Right atrium auricular region (tissue), 2 donors: ENCODE measurements around the gene RFC4. TPM values are rescaled to one million over a fixed set of nuclear protein-coding genes. Genes with fewer than 3 reads are reported as not detected.

ENCODE experiments used
- DNase-seq: peaks from one replicate; pipeline ENCODE4 v3.0.0-alpha.2; 2019; ENCODE audit warnings: low spot score
- H3K27ac ChIP-seq, 2 donors: fragments of 200-600 bp; sonication (generic); 1 replicate in 1 of 2; 2 replicates in 1 of 2; pipeline ENCODE4 v1.5.1; 2016 to 2019
- H3K27me3 ChIP-seq, 2 donors: fragments of 200-600 bp; sonication (generic); one replicate each; pipeline versions ENCODE4 v1.5.1 to v1.6.0; 2017 to 2019
- H3K36me3 ChIP-seq: fragments of 200-600 bp; sonication (generic); one replicate; pipeline ENCODE4 v1.5.1; 2016
- H3K4me1 ChIP-seq, 2 donors: fragments of 200-600 bp; sonication (generic); one replicate each; pipeline versions ENCODE4 v1.5.1 to v1.6.0; 2017 to 2019
- H3K4me3 ChIP-seq, 2 donors: fragments of 200-600 bp; sonication (generic); 1 replicate in 1 of 2; 2 replicates in 1 of 2; pipeline ENCODE4 v1.5.1; 2017 to 2019; ENCODE audit warnings: mild to moderate bottlenecking in 1 of 2, moderate library complexity in 1 of 2
- H3K9me3 ChIP-seq, 2 donors: fragments of 200-600 bp; sonication (generic); one replicate each; pipeline ENCODE4 v1.5.1; 2019
- CTCF ChIP-seq, 2 donors: fragments of 200-600 bp; sonication (generic); IDR thresholded peaks; one replicate each; pipeline ENCODE4 v1.5.1; 2019; ENCODE audit warnings: antibody characterized with exemption in 2 of 2
- total RNA-seq, 2 donors: library from RNA; depleted of rRNA; stranded (reverse); fragments of >200 nt; gene quantifications; one replicate each; pipeline ENCODE4 v1.1.0, GENCODE V29; 2016

RFC4 gene
- total RNA-seq, 2 donors from 2014 or later, result 7.2 to 8.9 TPM

GRCh38 chr3:186760141-186760833 lies 46.0 kb downstream of the RFC4 start:
- no peak for DNase-seq
- no peaks in the 10 kb centered on the region for H3K4me1 ChIP-seq
- H3K27me3 ChIP-seq, result no peaks in the 10 kb centered on the region
- H3K9me3 ChIP-seq, result no peaks in the 10 kb centered on the region
- TF ChIP-seq CTCF (IDR thresholded peaks at IDR 0.05), result no peak
- H3K4me3 ChIP-seq, result no peak overlapping the region
- no peaks in the 10 kb centered on the region for H3K36me3 ChIP-seq
- no peak overlapping the region for H3K27ac ChIP-seq

- DNase-seq, result no peak
- Histone ChIP-seq H3K4me1 (no peaks in the 10 kb centered on the region), H3K27me3 (no peaks in the 10 kb centered on the region), H3K9me3 (no peaks in the 10 kb centered on the region), H3K4me3 (no peak overlapping the region), H3K36me3 (no peaks in the 10 kb centered on the region), H3K27ac (no peak overlapping the region)
- TF ChIP-seq CTCF (IDR thresholded peaks at IDR 0.05), result no peak
Observed at GRCh38 chr3:186759231-186759930, 46.9 kb downstream of the RFC4 start.

GRCh38 chr3:186757686-186758220 lies 48.5 kb downstream of the RFC4 start:
- H3K4me3 ChIP-seq, result no peak overlapping the region
- no peaks in the 10 kb centered on the region for H3K27me3 ChIP-seq
- TF ChIP-seq CTCF (IDR thresholded peaks at IDR 0.05), result no peak
- H3K9me3 ChIP-seq, result no peaks in the 10 kb centered on the region
- no peak overlapping the region for H3K27ac ChIP-seq
- no peak for DNase-seq
- H3K36me3 ChIP-seq, result no peaks in the 10 kb centered on the region
- H3K4me1 ChIP-seq, result peaks cover 0 to 4% of the 10 kb centered on the region in 2 donors

- H3K4me3 ChIP-seq, result no peak overlapping the region
- no peak for TF ChIP-seq CTCF (IDR thresholded peaks at IDR 0.05)
- no peak overlapping the region for H3K27ac ChIP-seq
- no peak for DNase-seq
- H3K27me3 ChIP-seq, result no peaks in the 10 kb centered on the region
- no peaks in the 10 kb centered on the region for H3K36me3 ChIP-seq
- peaks cover 0 to 8% of the 10 kb centered on the region in 2 donors for H3K4me1 ChIP-seq
- H3K9me3 ChIP-seq, result no peaks in the 10 kb centered on the region
Observed at GRCh38 chr3:186757214-186757613, 49.1 kb downstream of the RFC4 start.

- H3K27me3 ChIP-seq, result no peaks in the 10 kb centered on the region
- no peak for TF ChIP-seq CTCF (IDR thresholded peaks at IDR 0.05)
Observed at GRCh38 chr3:186754871-186755270, 51.4 kb downstream of the RFC4 start.

More at GRCh38 chr3:186754871-186755270, 51.4 kb downstream of the RFC4 start:
- DNase-seq, result no peak
- no peaks in the 10 kb centered on the region for H3K36me3 ChIP-seq
- no peak overlapping the region for H3K4me3 ChIP-seq
- H3K9me3 ChIP-seq, result no peaks in the 10 kb centered on the region
- H3K27ac ChIP-seq, result no peak overlapping the region
- H3K4me1 ChIP-seq, result peaks cover 0 to 8% of the 10 kb centered on the region in 2 donors
